Measurements from ENCODE around the gene PIGV.

Gene PIGV

GRCh38 chr1:26787706-26788514 lies at the start of gene PIGV:
Gene PIGV (plus strand): TSS chr1:26787950. CDS start chr1:26790816, 2,866 bp downstream.
- peak; percentile 91 for DNase-seq

GRCh38 chr1:26739329-26739914 lies 48.3 kb upstream of the PIGV start:
- no peak for DNase-seq

GRCh38 chr1:26740023-26740634 lies 47.6 kb upstream of the PIGV start:
- no peak for DNase-seq

- no peak for DNase-seq
Observed at GRCh38 chr1:26740952-26741351, 46.8 kb upstream of the PIGV start.

DNA sequence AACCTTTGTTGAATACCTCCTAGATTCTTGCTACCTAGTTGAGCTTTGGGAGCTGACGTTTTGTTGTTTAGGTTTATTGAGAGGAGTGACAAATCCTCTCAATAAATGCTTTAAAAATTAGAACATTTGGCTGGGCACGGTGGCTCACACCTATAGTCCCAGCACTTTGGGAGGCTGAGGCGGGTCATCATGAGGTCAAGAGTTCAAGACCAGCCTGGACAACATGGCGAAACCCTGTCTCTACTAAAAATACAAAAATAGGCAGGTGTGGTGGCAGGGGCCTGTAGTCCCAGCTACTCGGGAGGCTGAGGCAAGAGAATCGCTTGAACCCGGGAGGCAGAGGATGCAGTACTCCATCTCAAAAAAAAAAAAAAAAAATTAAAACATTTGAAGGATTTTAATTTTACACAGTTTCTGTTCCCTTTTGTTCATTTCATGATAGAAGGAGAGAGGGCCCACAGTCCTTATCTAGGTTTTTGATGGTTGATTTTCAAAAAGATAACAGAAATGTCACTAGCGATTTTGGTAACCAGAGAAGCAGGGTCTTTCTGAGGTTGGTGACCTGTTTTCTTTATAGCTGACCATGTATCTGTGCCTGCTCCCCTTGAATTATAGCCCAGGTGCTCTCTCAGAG lies 44.2 kb upstream of the PIGV start:
- DNase-seq = no peak

GRCh38 chr1:26744075-26744959 lies 43.4 kb upstream of the PIGV start:
- peak; percentile 73 for DNase-seq

DNA sequence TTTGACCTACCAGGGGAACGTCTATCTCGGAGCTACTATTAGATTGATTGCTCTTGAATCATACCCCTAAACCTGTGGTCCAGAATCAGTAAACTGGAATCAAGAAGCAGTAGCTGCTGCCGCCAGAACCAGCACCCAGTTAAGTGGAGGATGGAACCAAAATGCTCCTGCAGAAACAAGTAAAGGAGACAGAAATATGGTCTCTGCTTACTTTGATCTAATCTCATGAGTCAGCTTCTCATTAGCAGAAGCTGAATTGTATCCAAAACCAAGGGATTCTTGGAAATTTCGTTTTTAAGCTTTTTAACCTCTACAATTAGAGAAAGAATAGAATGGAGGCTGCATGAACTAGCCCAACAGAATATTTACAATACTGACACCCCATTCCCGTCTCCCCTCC lies 42.6 kb upstream of the PIGV start:
- DNase-seq = no peak

DNA sequence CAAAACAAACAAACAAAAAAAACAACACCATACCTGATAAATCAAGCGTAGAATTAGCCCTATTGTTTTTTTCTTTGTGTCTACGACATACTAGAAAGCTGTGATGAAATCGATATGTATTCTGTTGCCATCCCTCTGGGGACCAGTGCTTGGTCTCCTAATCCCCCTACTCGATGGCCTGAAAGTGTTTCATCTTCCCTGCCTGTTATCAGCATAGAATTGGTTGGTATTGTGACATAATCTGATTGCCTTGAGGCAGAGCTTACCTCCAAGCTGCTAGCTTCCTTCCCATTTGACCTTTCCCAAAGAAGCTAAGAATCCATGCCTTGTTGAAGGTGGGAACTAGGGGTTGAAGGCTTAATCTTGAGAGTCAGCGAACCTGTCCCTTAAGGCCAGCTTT lies 40.7 kb upstream of the PIGV start:
- no peak for DNase-seq

DNA sequence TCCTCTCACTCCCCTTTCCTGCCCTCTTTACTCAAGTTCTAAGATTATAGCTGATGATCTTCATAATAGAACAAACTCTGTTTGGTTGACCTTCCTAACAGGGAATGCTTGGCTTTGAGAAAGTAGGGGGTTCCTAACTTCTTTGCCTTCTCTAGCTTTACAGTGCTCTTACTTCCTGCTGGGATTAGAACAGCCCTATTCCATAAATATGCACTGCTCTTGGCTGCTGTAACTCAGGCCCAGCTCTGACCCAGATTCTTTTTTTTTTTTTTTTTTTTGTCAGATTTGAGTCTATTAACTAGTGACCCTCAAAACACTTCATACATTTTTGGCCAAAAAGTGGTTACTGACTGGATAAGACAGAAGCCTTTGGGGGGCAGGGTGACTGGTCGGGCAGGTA lies 39.4 kb upstream of the PIGV start:
- no peak for DNase-seq

- no peak for DNase-seq
Observed at GRCh38 chr1:26749458-26749857, 38.3 kb upstream of the PIGV start.

- no peak for DNase-seq
Observed at GRCh38 chr1:26750428-26750827, 37.3 kb upstream of the PIGV start.

DNA sequence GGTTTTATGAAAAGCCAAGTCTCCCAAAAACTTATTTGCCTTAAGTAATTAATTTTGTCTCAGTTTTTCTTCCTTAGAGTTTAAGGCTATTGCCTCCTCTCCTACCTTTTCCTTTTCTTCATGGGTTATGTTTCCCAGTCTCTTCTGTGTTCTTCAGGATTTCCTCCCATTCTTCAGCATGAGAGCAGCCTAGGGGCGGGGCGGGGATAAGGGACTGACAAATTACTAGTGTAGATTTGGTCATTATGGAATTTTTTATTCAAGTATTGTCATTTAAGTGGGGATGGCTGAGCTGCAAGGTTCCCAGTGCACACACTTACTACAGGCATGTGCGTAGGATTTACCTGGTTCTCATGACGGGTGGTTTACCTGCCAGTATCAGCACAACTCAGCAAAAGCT lies 35.2 kb upstream of the PIGV start:
- no peak for DNase-seq

DNA sequence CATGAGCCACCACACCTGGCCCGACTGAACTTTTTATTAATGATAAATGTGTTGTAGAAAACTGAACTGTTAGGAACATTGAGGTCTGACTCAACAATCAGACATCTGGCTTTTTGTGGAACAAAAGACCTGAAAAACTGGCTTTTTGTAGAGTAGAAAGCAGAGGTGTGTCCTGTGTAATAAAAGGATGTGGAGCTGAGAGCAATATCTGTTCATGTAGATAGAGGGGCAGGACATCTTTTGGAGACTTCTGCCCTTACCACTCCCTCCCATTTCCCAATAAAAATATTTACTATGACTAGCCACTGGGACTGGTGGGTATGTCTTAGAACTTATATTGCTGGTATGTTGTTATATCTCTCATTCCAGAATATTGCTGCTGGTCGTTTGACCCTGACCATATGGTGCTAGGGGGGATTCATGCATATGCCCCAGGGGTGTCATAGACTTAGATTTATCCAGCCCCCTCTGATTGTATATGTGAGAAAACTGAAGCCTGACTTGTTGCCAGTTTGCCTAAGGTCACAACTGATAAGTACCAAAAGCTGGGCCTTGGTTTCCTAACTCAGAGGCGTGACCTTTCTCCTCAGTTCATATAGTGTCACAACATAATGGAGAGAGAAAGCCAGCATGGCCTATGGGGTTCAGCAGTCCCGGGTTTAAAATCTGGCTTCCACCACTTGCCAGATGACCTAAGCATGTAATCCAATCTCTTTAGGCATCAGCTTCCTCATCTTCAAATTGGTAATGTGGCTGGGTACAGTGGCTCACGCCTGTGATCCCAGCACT lies 33.5 kb upstream of the PIGV start:
- no peak for DNase-seq

DNA sequence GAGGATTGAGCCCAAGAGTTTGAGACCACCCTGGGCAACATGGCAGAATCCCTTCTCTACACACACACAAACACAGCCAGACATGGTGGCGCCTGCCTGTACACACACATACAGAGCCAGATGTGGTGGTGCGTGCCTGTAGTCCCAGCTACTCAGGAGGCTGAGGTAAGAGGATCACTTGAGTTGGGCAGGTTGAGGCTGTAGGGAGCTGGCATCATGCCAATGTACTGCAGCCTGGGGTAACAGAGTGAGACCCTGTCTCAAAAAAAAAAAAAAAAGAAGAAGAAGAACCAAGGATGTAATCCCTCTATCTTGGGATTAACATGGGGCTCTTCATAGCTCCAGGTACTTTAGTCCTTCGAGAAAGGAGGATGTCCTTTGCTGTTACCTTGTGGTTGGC lies 29.4 kb upstream of the PIGV start:
- DNase-seq = no peak

GRCh38 chr1:26759531-26759930 lies 28.2 kb upstream of the PIGV start:
- DNase-seq = no peak

DNA sequence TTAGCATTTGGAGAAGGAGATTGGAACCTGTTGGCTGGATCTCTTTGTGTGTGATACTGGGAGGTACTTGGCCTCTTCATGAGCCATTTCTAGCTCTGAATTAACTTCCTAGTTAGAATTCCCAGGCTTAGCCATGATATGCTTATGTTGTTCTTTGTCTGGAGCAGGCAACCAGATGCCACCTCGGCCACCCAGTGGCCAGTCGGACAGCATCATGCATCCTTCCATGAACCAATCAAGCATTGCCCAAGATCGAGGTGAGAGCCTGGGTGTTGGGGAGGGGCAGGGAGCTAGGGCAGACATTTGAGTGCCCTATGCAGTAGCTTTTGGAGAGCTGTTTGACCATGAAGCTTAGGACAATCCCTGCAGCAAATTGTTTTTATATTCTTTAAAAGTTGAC lies 26.5 kb upstream of the PIGV start:
- DNase-seq = no peak

- DNase-seq = no peak
Observed at GRCh38 chr1:26767714-26768113, 20.0 kb upstream of the PIGV start.

GRCh38 chr1:26768755-26769154 lies 19.0 kb upstream of the PIGV start:
- DNase-seq = no peak

- DNase-seq = no peak
Observed at GRCh38 chr1:26771285-26771642, 16.5 kb upstream of the PIGV start.

- DNase-seq = no peak
Observed at GRCh38 chr1:26771643-26772321, 16.0 kb upstream of the PIGV start.

- DNase-seq = no peak
Observed at GRCh38 chr1:26772687-26773086, 15.1 kb upstream of the PIGV start.
